ENCODE data around the gene XPO6.

XPO6 gene

GRCh38 chr16:28158136-28158535 lies 53.6 kb downstream of the XPO6 start:
- H3K4me3 ChIP-seq (ENCODE audit: low read length): no peak overlapping the region
- no peaks in the 10 kb centered on the region for H3K27me3 ChIP-seq (ENCODE audit: control insufficient read depth, insufficient read depth, low read length)
- H3K4me1 ChIP-seq (ENCODE audit: control insufficient read depth, insufficient read depth, low read length): peaks cover 4% of the 10 kb centered on the region
- H3K9ac ChIP-seq (ENCODE audit: low read length): no peak overlapping the region
- peak overlapping the region; percentile 35 for H3K27ac ChIP-seq (ENCODE audit: low read depth, low read length)
- peaks cover 10% of the 10 kb centered on the region for H3K36me3 ChIP-seq (ENCODE audit: control insufficient read depth, insufficient read depth, low read length)

GRCh38 chr16:28156056-28156680 lies 55.6 kb downstream of the XPO6 start:
- H3K27me3 ChIP-seq (ENCODE audit: control insufficient read depth, insufficient read depth, low read length): no peaks in the 10 kb centered on the region
- H3K9ac ChIP-seq (ENCODE audit: low read length): no peak overlapping the region
- no peak overlapping the region for H3K4me3 ChIP-seq (ENCODE audit: low read length)
- H3K36me3 ChIP-seq (ENCODE audit: control insufficient read depth, insufficient read depth, low read length): peaks cover 17% of the 10 kb centered on the region
- no peak overlapping the region for H3K27ac ChIP-seq (ENCODE audit: low read depth, low read length)
- H3K4me1 ChIP-seq (ENCODE audit: control insufficient read depth, insufficient read depth, low read length): peaks cover 4% of the 10 kb centered on the region

GRCh38 chr16:28155293-28155692 lies 56.5 kb downstream of the XPO6 start:
- no peak overlapping the region for H3K4me3 ChIP-seq (ENCODE audit: low read length)
- peaks cover 20% of the 10 kb centered on the region for H3K36me3 ChIP-seq (ENCODE audit: control insufficient read depth, insufficient read depth, low read length)
- no peaks in the 10 kb centered on the region for H3K27me3 ChIP-seq (ENCODE audit: control insufficient read depth, insufficient read depth, low read length)
- H3K27ac ChIP-seq (ENCODE audit: low read depth, low read length): no peak overlapping the region
- peaks cover 4% of the 10 kb centered on the region for H3K4me1 ChIP-seq (ENCODE audit: control insufficient read depth, insufficient read depth, low read length)
- no peak overlapping the region for H3K9ac ChIP-seq (ENCODE audit: low read length)

DNA sequence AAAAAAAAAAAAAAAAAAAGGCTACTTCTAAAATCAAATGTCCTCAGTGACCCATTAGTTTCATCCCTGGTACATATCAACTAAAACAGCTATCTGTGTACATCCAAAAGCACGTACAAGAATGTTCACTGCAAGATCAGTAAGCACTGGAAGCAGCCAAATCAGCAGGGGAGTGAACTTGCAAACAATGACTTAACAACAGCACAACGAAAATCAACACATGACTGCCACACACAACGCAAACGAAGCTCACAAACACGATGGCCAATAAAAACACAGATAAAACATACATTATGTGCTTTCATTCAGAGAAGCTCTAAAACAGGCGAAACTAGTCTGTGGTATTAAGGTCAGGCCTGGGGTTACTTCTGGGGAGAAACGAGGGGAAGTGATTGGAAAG lies 60.6 kb downstream of the XPO6 start:
- no peak overlapping the region for H3K9ac ChIP-seq (ENCODE audit: low read length)
- H3K4me3 ChIP-seq (ENCODE audit: low read length): no peak overlapping the region
- H3K4me1 ChIP-seq (ENCODE audit: control insufficient read depth, insufficient read depth, low read length): no peaks in the 10 kb centered on the region
- H3K36me3 ChIP-seq (ENCODE audit: control insufficient read depth, insufficient read depth, low read length): peaks cover 37% of the 10 kb centered on the region
- H3K27ac ChIP-seq (ENCODE audit: low read depth, low read length): no peak overlapping the region
- H3K27me3 ChIP-seq (ENCODE audit: control insufficient read depth, insufficient read depth, low read length): no peaks in the 10 kb centered on the region

DNA sequence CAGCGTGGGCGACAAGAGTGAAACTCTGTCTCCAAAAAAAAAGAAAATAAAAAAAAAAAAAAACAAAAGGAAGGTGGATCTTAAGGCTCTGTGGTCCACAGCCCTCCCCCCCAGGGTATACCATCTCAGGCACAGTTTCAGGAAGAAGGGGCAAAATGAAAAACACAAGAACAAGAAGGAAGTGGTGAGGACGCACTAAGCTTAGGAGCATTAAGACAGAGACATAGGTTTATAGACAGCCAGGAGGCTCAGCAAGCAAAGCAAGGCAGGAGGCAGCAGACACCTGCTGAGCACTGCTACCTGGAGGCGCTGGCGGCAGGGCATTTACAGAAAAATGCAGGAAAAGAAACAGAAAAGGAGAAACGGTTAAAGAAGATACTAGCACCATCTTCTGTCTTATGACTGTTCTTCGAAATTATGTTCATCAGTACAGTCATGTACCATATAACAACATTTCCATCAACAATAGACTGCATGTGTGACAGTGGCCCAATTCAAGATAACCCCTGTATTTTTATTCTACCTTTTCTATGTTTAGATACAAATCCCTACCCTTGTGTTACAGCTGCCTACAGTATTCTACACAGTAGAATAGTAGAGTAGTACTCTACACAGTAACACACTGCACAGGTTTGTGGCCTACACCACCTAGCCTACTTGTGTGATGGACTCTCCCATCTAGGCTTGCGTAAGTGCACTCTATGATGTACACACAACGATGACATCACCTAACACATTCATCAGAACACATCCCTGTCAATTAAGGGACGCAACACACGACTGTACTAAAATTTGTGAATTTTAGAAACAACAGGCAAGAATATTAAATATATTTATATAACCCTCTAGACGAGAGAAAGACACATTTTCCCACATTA lies 62.5 kb downstream of the XPO6 start:
- H3K4me3 ChIP-seq (ENCODE audit: low read length): no peak overlapping the region
- H3K36me3 ChIP-seq (ENCODE audit: control insufficient read depth, insufficient read depth, low read length): peaks cover 34% of the 10 kb centered on the region
- H3K27me3 ChIP-seq (ENCODE audit: control insufficient read depth, insufficient read depth, low read length): no peaks in the 10 kb centered on the region
- H3K4me1 ChIP-seq (ENCODE audit: control insufficient read depth, insufficient read depth, low read length): no peaks in the 10 kb centered on the region
- no peak overlapping the region for H3K9ac ChIP-seq (ENCODE audit: low read length)
- H3K27ac ChIP-seq (ENCODE audit: low read depth, low read length): no peak overlapping the region

DNA sequence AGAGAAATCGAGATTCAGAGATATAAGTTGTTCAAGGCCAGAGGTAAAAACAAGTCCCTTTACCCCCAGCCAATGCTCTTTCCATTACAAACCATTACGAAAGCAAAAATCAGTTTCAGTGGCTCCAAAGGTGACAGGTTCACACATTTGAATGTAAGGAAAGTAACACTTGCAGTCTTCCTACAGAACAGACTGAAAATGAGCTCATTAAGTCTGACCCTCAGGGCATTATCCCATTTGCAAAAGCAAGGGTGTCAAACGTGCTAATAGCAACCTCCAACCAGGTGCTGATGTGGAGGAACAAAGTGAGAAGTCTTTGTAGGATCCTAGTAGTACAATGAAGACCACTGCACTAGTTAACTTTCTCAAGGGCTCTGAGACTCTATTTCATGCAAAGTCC lies 65.2 kb downstream of the XPO6 start:
- Histone ChIP-seq H3K4me3 (ENCODE audit: low read length) (no peak overlapping the region), H3K27me3 (ENCODE audit: control insufficient read depth, insufficient read depth, low read length) (no peaks in the 10 kb centered on the region), H3K9ac (ENCODE audit: low read length) (no peak overlapping the region), H3K27ac (ENCODE audit: low read depth, low read length) (no peak overlapping the region), H3K4me1 (ENCODE audit: control insufficient read depth, insufficient read depth, low read length) (no peaks in the 10 kb centered on the region), H3K36me3 (ENCODE audit: control insufficient read depth, insufficient read depth, low read length) (peaks cover 33% of the 10 kb centered on the region)

- no peaks in the 10 kb centered on the region for H3K4me1 ChIP-seq (ENCODE audit: control insufficient read depth, insufficient read depth, low read length)
- peaks cover 29% of the 10 kb centered on the region for H3K36me3 ChIP-seq (ENCODE audit: control insufficient read depth, insufficient read depth, low read length)
- no peak overlapping the region for H3K9ac ChIP-seq (ENCODE audit: low read length)
- no peak overlapping the region for H3K4me3 ChIP-seq (ENCODE audit: low read length)
- H3K27ac ChIP-seq (ENCODE audit: low read depth, low read length): no peak overlapping the region
- H3K27me3 ChIP-seq (ENCODE audit: control insufficient read depth, insufficient read depth, low read length): no peaks in the 10 kb centered on the region
Measured at GRCh38 chr16:28145796-28146195, 66.0 kb downstream of the XPO6 start.

DNA sequence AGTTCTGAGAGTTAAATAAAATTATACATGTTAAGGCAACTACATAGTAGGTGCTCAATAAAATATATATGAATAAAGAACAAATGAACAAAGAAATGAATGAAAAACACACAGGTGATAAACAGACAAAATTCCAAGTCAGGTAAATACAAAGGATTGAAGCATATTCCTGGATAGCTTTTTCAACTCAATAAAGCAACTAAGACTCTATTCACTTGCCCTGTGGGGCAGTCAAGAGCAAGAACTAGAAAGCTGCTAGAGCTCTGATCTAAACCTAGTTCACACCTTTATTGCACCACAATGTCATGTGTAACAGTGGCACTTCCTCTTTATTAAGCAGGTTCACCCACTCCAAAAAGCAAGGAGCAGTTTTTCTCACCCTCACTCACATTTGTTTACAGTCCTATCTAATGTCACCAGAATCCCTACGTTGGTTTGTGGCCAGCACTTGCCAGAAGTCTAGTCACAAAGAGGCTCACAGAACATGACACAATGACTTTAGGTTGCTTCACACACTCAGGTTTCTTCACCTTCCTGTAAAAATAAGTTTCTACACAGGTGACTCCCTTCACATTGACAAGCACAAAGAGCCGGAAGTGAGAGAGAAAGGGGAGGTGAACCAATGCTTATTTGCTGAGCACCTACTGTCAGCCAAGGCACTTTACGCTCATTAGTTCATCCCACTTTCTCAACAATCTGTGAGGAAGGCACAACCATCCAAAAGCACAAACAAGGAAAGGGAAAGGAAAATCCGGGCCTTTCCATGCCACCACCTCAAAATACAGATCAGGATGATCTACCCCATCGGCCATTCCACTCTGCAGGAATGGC lies 70.8 kb downstream of the XPO6 start:
- no peak overlapping the region for H3K27ac ChIP-seq (ENCODE audit: low read depth, low read length)
- no peaks in the 10 kb centered on the region for H3K4me1 ChIP-seq (ENCODE audit: control insufficient read depth, insufficient read depth, low read length)

GRCh38 chr16:28139530-28139929 lies 72.2 kb downstream of the XPO6 start:
- Histone ChIP-seq H3K4me3 (ENCODE audit: low read length) (no peak overlapping the region), H3K36me3 (ENCODE audit: control insufficient read depth, insufficient read depth, low read length) (peaks cover 4% of the 10 kb centered on the region), H3K27me3 (ENCODE audit: control insufficient read depth, insufficient read depth, low read length) (no peaks in the 10 kb centered on the region), H3K4me1 (ENCODE audit: control insufficient read depth, insufficient read depth, low read length) (no peaks in the 10 kb centered on the region), H3K27ac (ENCODE audit: low read depth, low read length) (no peak overlapping the region), H3K9ac (ENCODE audit: low read length) (no peak overlapping the region)

More for the DNA sequence above, 70.8 kb downstream of the XPO6 start:
- peaks cover 9% of the 10 kb centered on the region for H3K36me3 ChIP-seq (ENCODE audit: control insufficient read depth, insufficient read depth, low read length)
- no peaks in the 10 kb centered on the region for H3K27me3 ChIP-seq (ENCODE audit: control insufficient read depth, insufficient read depth, low read length)
- no peak overlapping the region for H3K4me3 ChIP-seq (ENCODE audit: low read length)
- H3K9ac ChIP-seq (ENCODE audit: low read length): no peak overlapping the region

DNA sequence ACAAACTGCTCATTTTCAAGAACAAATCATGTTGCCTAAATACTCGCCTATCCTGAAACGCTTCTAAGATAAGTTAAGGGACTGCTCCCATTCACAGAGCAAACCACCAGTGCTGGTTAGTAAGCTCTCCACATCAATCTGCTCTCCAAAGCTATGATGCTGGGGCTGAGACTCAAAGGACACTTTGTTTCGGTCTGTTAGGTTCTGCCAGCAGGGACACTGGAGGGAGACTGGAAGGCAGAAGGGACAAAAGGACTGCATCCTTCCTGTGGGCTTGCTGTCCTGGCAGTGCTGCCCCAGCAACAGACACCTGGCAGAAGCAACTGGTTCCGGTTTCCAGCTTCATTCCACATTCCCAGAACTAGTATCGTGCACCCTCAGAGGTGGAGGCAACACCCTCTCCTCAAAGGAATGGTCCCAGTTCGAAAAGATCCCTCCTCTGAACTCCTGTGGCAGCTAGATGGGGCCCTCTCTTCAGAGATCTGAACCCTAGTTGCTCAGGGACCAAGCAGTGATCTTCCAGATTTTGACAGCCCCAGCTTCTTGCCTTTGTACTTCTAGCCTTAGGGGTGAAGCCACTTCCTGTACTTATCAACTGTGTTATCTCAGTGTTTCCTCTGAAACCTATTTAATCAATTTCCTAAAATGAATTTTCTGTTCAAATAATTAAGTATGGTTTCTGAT lies 74.9 kb downstream of the XPO6 start:
- Histone ChIP-seq H3K27ac (ENCODE audit: low read depth, low read length) (no peak overlapping the region), H3K4me3 (ENCODE audit: low read length) (no peak overlapping the region), H3K27me3 (ENCODE audit: control insufficient read depth, insufficient read depth, low read length) (no peaks in the 10 kb centered on the region), H3K4me1 (ENCODE audit: control insufficient read depth, insufficient read depth, low read length) (no peaks in the 10 kb centered on the region), H3K36me3 (ENCODE audit: control insufficient read depth, insufficient read depth, low read length) (peaks cover 10% of the 10 kb centered on the region), H3K9ac (ENCODE audit: low read length) (no peak overlapping the region)

- Histone ChIP-seq H3K27ac (ENCODE audit: low read depth, low read length) (no peak overlapping the region), H3K9ac (ENCODE audit: low read length) (no peak overlapping the region), H3K4me3 (ENCODE audit: low read length) (no peak overlapping the region), H3K36me3 (ENCODE audit: control insufficient read depth, insufficient read depth, low read length) (peaks cover 19% of the 10 kb centered on the region), H3K4me1 (ENCODE audit: control insufficient read depth, insufficient read depth, low read length) (peaks cover 4% of the 10 kb centered on the region), H3K27me3 (ENCODE audit: control insufficient read depth, insufficient read depth, low read length) (no peaks in the 10 kb centered on the region)
Measured at GRCh38 chr16:28133666-28134065, 78.1 kb downstream of the XPO6 start.
